HuH-7.5 (cell line): ENCODE measurements around the gene MRPL33.

ENCODE experiments used
- DNase-seq: peaks from one replicate; pipeline ENCODE4 v3.0.0; 2011; ENCODE audit warnings: low spot score

MRPL33 gene

GRCh38 chr2:27776696-27777095, 5.2 kb downstream of the MRPL33 start:
- no peak for DNase-seq

- DNase-seq, result no peak
These were observed 8.0 kb downstream of the MRPL33 start for GRCh38 chr2:27779417-27780055.

- DNase-seq, result no peak
These were observed 10.0 kb downstream of the MRPL33 start for GRCh38 chr2:27781496-27781895.

- no peak for DNase-seq
These were observed 11.2 kb downstream of the MRPL33 start for GRCh38 chr2:27782701-27783100.

GRCh38 chr2:27790796-27791195, 19.3 kb downstream of the MRPL33 start:
- no peak for DNase-seq

GRCh38 chr2:27792759-27793158, 21.2 kb downstream of the MRPL33 start:
- no peak for DNase-seq

- no peak for DNase-seq
These were observed 23.7 kb downstream of the MRPL33 start for GRCh38 chr2:27795093-27795834.

GRCh38 chr2:27795868-27796277, 24.4 kb downstream of the MRPL33 start:
- DNase-seq, result no peak

GRCh38 chr2:27796791-27797765, 25.6 kb downstream of the MRPL33 start:
- DNase-seq, result no peak

- no peak for DNase-seq
These were observed 26.3 kb downstream of the MRPL33 start for GRCh38 chr2:27797841-27798240.

GRCh38 chr2:27798486-27798885, 27.0 kb downstream of the MRPL33 start:
- DNase-seq, result no peak

GRCh38 chr2:27798948-27799645, 27.6 kb downstream of the MRPL33 start:
- no peak for DNase-seq

- no peak for DNase-seq
These were observed 28.1 kb downstream of the MRPL33 start for GRCh38 chr2:27799646-27800010.

GRCh38 chr2:27800856-27801255, 29.3 kb downstream of the MRPL33 start:
- DNase-seq, result no peak

- no peak for DNase-seq
These were observed 31.0 kb downstream of the MRPL33 start for GRCh38 chr2:27802547-27802946.

GRCh38 chr2:27803046-27803445, 31.5 kb downstream of the MRPL33 start:
- no peak for DNase-seq

- no peak for DNase-seq
These were observed 32.6 kb downstream of the MRPL33 start for GRCh38 chr2:27804146-27804545.

GRCh38 chr2:27805180-27805579, 33.7 kb downstream of the MRPL33 start:
- DNase-seq, result no peak

GRCh38 chr2:27806311-27807059, 35.0 kb downstream of the MRPL33 start:
- DNase-seq, result no peak

- no peak for DNase-seq
These were observed 36.0 kb downstream of the MRPL33 start for GRCh38 chr2:27807476-27807875.

- no peak for DNase-seq
These were observed 36.9 kb downstream of the MRPL33 start for GRCh38 chr2:27808418-27808817.
